Pancreas (tissue), 10 donors: ENCODE data around the gene C4BPB. TPM values are rescaled to one million over a fixed set of nuclear protein-coding genes. Genes with fewer than 3 reads are reported as not detected.

Source experiments
- ATAC-seq, 4 donors: fragments of 200-7000 bp; cut with Tn5 transposase; one replicate each; pipeline versions ENCODE4 v1.8.0 to v1.9.1; 2020; ENCODE audit warnings: mild to moderate bottlenecking in 4 of 4, moderate library complexity in 4 of 4
- DNase-seq, 6 donors: peaks; one replicate each; pipeline ENCODE4 v3.0.0-alpha.2; 2020
- FAIRE-seq: peaks from 2 replicates; lab custom pipeline; 2012; peaks lifted over from hg19 to GRCh38; lab: Jason Lieb, UNC
- H3K27ac ChIP-seq, 4 donors: fragments of 200-600 bp; sonication (generic); 1 replicate in 3 of 4; 2 replicates in 1 of 4; pipeline versions ENCODE4 v1.5.0 to v1.8.0; 2020
- H3K27me3 ChIP-seq, 4 donors: fragments of 200-600 bp; one replicate each; pipeline ENCODE4 v1.8.0; 2021
- H3K36me3 ChIP-seq, 3 donors: fragments of 200-600 bp; sonication (generic) in 1 of 3; one replicate each; pipeline versions ENCODE4 v1.5.0 to v1.8.0; 2020 to 2021
- H3K4me1 ChIP-seq, 3 donors: fragments of 200-600 bp; one replicate each; pipeline ENCODE4 v1.8.0; 2021
- H3K4me3 ChIP-seq, 4 donors: fragments of 200-600 bp; sonication (generic) in 2 of 4; one replicate each; pipeline versions ENCODE4 v1.5.0 to v1.8.0; 2020 to 2021
- H3K9me3 ChIP-seq, 4 donors: fragments of 200-600 bp; one replicate each; pipeline ENCODE4 v1.8.0; 2021
- CTCF ChIP-seq, 4 donors: fragments of 200-600 bp; sonication (generic) in 3 of 4; IDR thresholded peaks; one replicate each; pipeline versions ENCODE4 v1.5.0 to v1.8.0; 2021; ENCODE audit warnings: antibody characterized with exemption in 4 of 4
- WGBS, 2 donors: extraction: QIAGEN DNeasy Blood & Tissue Kit; methylation state at CpG; one replicate each; pipeline ENCODE4 v1.1.7; 2013; 5-methylcytosine and 5-hydroxymethylcytosine counted together
- intact Hi-C, 3 donors: fragments of 100-400 bp; cut with DNase I; formaldehyde crosslinking; loops; one replicate each; pipeline versions ENCODE4 v1.11.1 to v1.14.2; 2022
- polyA plus RNA-seq, 2 donors: library from polyadenylated mRNA; stranded (reverse); fragments of 200-250 nt; gene quantifications; one replicate each; pipeline ENCODE4 v1.2.3, GENCODE V29; 2013
- total RNA-seq, 6 donors: library from RNA; stranded (reverse); fragmentation: NEBNext Ultra II Directional in 4 of 6; extraction: Animal tissue kit (Norgen Biotek cat#: 25700) in 4 of 6; gene quantifications; one replicate each; pipeline versions ENCODE4 v1.2.1 to v1.2.4, GENCODE V29; 2021 to 2023
- donor health status: healthy with polysubstance abuse.
- donor health status: DM: no; HTN: no; CAD: no; lungs with moderate emphysema.
- donor health status: DM: no; HTN: no; CAD: no.
- donor health status: control.
- donor health status: control.
- donor health status: Bipolar disorder and iron deficiency.
- donor health status: DM: yes; HTN: yes; CAD: no.
- donor health status: DM: no; HTN: no; CAD: no.
- donor health status: DM: no; HTN: no; CAD: no.
- donor health status: DM: yes; HTN: yes; CAD: no.

C4BPB gene
- total and polyA plus RNA-seq, 8 donors = 1.6 to 34.1 (median 4.2) TPM

GRCh38 chr1:207077012-207077411, 11.6 kb upstream of the C4BPB start:
- 92 to 95% methylated on average over 1 of the region's 1 CpG for WGBS, 2 donors
- Histone ChIP-seq H3K36me3 (no peaks in the 10 kb centered on the region), H3K4me3 (no peak overlapping the region), H3K9me3 (no peaks in the 10 kb centered on the region), H3K27me3 (no peaks in the 10 kb centered on the region), H3K4me1 (no peaks in the 10 kb centered on the region), H3K27ac (no peak overlapping the region)
- FAIRE-seq (no peak), DNase-seq (no peak), ATAC-seq (no peak)
- TF ChIP-seq CTCF (IDR thresholded peaks at IDR 0.05) = no peak
- intact Hi-C loops = no loop called here

- ATAC-seq (peak; percentile 92 to 100 (median 98)), DNase-seq (peak in 3 of 6 donors; percentile 51 to 79 (median 60)), FAIRE-seq (peak; percentile 95)
- Histone ChIP-seq H3K27ac (no peak overlapping the region), H3K4me3 (no peak overlapping the region), H3K9me3 (no peaks in the 10 kb centered on the region), H3K36me3 (no peaks in the 10 kb centered on the region), H3K27me3 (no peaks in the 10 kb centered on the region), H3K4me1 (no peaks in the 10 kb centered on the region)
- peak; percentile 75 to 85 (median 82) for TF ChIP-seq CTCF (IDR thresholded peaks at IDR 0.05)
- whole genome bisulfite sequencing, 2 donors = 25 to 29% methylated on average over 6 of the region's 6 CpGs
- intact Hi-C loops = no loop called here
Measured at GRCh38 chr1:207077470-207078377, 10.9 kb upstream of the C4BPB start.

- 73% methylated on average over 11 of the region's 11 CpGs for WGBS, 2 donors
- intact Hi-C loops = no loop called here
Measured at GRCh38 chr1:207078578-207079132, 10.0 kb upstream of the C4BPB start.

GRCh38 chr1:207079706-207080241, 8.9 kb upstream of the C4BPB start:
- no peak for ATAC-seq
- Histone ChIP-seq H3K27ac (no peak overlapping the region), H3K27me3 (no peaks in the 10 kb centered on the region), H3K4me3 (no peak overlapping the region), H3K9me3 (no peaks in the 10 kb centered on the region), H3K36me3 (no peaks in the 10 kb centered on the region), H3K4me1 (peaks cover 0 to under 1% (median 0%) of the 10 kb centered on the region in 3 donors)
- DNase-seq = no peak
- intact Hi-C loops = loop anchor here in 1 of 3 donors (10.0 kb wide), 2 partner anchors 245 to 325 kb away; partner anchors contain the start of gene CD55
- no peak for TF ChIP-seq CTCF (IDR thresholded peaks at IDR 0.05)
- WGBS, 2 donors = 83 to 85% methylated on average over 6 of the region's 6 CpGs
- no peak for FAIRE-seq

More at GRCh38 chr1:207078578-207079132, 10.0 kb upstream of the C4BPB start:
- TF ChIP-seq CTCF (IDR thresholded peaks at IDR 0.05) = no peak
- FAIRE-seq = no peak
- Histone ChIP-seq H3K36me3 (no peaks in the 10 kb centered on the region), H3K9me3 (no peaks in the 10 kb centered on the region), H3K27me3 (no peaks in the 10 kb centered on the region), H3K27ac (no peak overlapping the region), H3K4me3 (no peak overlapping the region), H3K4me1 (no peaks in the 10 kb centered on the region)
- ATAC-seq = no peak
- DNase-seq = no peak
